ENCODE results near the gene NIPAL3. TPM values are rescaled to one million over a fixed set of nuclear protein-coding genes. Genes with fewer than 3 reads are reported as not detected.

The NIPAL3 gene
- total RNA-seq, 4 donors from 2014 or later = 22.3 to 45.7 (median 35.6) TPM

DNA sequence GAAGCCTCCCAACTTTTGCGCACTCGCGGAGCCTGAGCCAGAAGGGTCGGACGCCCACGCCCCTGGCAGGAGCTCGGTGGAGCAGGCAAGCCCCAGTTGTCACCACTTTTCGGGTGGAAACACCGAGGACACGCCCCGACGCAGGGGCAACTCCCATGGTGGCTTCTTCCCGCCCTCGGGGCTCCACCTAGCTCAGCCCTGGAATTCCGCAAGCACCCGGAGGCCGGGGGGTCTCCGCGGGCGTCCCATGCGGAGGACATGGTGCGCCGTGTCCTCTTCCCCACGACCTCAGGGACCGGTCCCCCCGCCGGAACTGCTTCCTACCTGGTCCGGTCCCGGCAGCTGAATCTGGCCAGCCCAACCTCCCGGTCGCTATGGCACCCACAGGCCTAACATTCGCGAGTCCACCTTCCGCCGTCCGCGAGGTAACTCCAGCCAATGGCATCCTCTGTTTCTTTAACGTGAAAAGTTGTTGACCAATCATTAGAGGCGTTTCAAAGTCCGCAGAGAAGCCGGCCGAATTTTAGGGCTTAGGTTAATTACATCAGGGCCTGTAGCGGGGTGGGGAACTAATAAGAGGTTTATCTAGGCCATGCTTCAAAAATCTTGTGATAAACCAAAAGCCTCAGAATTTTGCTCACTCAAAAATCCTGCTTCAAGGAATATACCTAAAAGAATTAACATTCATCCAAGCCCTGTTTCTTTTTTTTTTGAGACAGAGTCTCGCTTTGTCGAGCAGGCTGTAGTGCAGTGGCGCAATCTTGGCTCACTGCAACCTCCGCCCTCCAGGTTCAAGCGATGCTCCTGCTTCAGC, 2.0 kb upstream of the NIPAL3 start, which contains the start of gene STPG1:
Gene STPG1 (minus strand): TSS at position 433 of the 814 bp plus-strand sequence. CDS start 12,394 bp downstream, outside the sequence.
- WGBS, 2 donors (ENCODE audit: low coverage in 1 of 2) = 28 to 42% methylated on average over 6 to 8 of the region's 48 CpGs
- TF ChIP-seq EP300 (IDR thresholded peaks at IDR 0.05) = no peak
- TF ChIP-seq POLR2AphosphoS5 (IDR thresholded peaks at IDR 0.05) = peak; percentile 8
- TF ChIP-seq, protein P1, sequence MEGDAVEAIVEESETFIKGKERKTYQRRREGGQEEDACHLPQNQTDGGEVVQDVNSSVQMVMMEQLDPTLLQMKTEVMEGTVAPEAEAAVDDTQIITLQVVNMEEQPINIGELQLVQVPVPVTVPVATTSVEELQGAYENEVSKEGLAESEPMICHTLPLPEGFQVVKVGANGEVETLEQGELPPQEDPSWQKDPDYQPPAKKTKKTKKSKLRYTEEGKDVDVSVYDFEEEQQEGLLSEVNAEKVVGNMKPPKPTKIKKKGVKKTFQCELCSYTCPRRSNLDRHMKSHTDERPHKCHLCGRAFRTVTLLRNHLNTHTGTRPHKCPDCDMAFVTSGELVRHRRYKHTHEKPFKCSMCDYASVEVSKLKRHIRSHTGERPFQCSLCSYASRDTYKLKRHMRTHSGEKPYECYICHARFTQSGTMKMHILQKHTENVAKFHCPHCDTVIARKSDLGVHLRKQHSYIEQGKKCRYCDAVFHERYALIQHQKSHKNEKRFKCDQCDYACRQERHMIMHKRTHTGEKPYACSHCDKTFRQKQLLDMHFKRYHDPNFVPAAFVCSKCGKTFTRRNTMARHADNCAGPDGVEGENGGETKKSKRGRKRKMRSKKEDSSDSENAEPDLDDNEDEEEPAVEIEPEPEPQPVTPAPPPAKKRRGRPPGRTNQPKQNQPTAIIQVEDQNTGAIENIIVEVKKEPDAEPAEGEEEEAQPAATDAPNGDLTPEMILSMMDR (IDR thresholded peaks at IDR 0.05) = peak in 1 of 4 experiments; percentile 8
- TF ChIP-seq POLR2A (IDR thresholded peaks at IDR 0.05) = peak in 1 of 2 donors; percentile 26

DNA sequence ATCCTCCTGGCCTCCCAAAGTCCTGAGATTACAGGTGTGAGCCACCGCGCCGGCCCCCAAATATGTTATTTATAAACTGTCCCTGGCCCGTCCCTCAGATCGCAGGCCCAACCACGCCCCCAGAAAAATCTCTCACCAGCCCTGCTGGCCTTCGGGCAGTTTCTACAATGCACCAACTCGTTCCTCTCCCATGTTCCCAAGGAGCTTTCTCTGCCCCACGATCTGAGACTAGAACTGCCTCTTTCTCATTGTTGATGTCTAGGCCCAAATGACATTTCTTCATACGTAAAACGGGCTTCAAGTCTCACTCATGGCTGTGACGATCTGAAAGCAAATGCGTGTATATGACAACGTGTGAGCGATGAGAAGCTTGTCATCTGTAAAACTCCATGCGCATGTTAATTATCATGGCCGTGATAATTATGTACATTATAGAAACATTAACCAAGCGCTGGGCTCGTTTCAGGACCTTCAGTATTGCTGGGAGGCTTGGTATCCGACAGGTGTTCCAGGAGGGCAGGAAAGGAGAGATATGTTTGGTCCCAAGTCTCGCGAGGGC, 748 bp upstream of the NIPAL3 start:
- peaks cover 0 to 8% of the 10 kb centered on the region in 2 donors for H3K36me3 ChIP-seq
- ATAC-seq = no peak
- H3K4me1 ChIP-seq = peaks cover 0 to 34% (median 10%) of the 10 kb centered on the region in 3 donors
- H3K4me3 ChIP-seq = peak overlapping the region in 1 of 2 donors; percentile 69
- no peaks in the 10 kb centered on the region for H3K9me3 ChIP-seq
- WGBS, 2 donors (ENCODE audit: low coverage in 1 of 2) = 60 to 70% methylated on average over 1 to 22 of the region's 22 CpGs
- no peak for TF ChIP-seq POLR2A (IDR thresholded peaks at IDR 0.05)
- no peak for TF ChIP-seq EP300 (IDR thresholded peaks at IDR 0.05)
- peak overlapping the region in 3 of 4 donors; percentile 14 to 72 (median 58) for H3K27ac ChIP-seq
- no peaks in the 10 kb centered on the region for H3K27me3 ChIP-seq

More for the DNA sequence above, 2.0 kb upstream of the NIPAL3 start, which contains the start of gene STPG1:
- no peaks in the 10 kb centered on the region for H3K9me3 ChIP-seq
- H3K27me3 ChIP-seq = no peaks in the 10 kb centered on the region
- peak within 1 kb of the TSS in 3 of 4 donors; percentile 53 to 81 (median 64) for H3K27ac ChIP-seq
- ATAC-seq = peak; percentile 77
- H3K36me3 ChIP-seq = no peaks in the 10 kb centered on the region
- H3K4me1 ChIP-seq = peaks cover 0 to 34% (median 10%) of the 10 kb centered on the region in 3 donors
- peak within 1 kb of the TSS; percentile 42 to 69 for H3K4me3 ChIP-seq

DNA sequence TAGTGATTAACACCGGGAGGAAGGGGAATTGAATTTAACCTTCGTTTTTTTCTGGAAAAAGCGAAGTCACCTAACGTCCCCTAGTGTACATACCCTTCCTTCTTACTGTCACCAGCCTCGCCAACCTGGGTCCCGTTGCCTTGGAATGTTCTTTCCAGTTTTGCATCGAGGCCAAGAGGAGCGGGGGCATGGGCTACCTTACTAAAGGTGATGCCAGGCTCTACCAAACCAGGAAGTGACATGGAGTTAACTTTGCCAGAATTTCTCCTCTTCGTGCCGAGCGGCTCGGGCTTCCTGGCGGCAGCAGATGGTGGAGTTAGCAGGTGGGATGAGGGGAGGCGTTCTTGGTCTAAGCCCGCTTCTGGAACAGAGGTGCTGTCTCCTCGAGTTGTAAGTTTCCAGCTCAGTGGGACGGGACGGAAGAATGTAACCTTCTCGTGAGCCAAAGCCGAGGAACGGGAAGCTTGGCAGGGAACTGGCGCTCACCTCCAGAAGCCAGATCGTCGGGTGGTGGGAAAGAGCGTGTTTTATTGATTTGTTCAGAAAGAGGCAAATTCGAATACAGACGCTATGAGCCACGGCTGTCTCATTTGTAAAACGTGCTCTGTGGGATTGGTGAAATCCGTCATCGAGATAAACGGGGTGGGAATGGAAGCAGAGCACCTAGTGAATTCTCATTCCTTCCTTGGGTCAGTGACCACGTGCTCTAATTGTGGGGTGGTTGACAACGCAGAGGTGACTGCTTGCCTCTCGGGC, 486 bp downstream of the NIPAL3 start:
- 2 to 3% methylated on average over 18 to 19 of the region's 35 CpGs for WGBS, 2 donors (ENCODE audit: low coverage in 1 of 2)

DNA sequence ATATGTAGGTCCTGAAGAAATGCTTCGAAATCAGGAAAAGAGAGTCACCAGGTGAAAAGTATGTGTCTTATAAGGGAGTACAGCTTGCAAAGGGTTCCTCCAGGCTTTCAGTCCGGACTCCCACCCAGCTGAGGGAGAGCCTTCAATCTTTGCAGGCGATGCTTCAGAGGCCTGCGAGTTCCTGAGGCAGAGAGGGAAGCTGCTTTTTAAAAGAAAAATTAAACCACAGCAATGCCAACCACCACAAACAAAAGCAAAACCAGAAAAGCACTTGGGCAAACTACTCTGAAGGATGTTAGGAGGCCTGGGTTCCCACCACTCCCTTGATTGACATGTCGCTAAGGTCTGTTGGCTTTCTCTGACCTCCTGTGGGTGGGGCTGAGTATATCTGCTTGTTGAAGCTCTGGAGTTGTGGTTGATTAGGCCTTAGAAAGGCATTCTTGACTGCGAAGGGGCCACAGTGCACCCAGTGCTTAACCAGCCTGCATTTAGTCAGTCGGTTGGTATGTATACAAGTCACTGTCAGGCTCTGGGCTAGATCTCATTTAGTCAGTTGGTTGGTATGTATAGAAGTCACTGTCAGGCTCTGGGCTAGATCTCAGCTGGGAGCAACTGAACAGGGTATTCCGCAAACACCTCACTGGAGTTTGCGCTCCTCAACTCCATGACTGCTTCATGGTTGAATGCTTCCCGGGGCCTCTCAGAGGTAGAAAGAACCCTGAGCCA, 1.2 kb downstream of the NIPAL3 start:
- Histone ChIP-seq H3K36me3 (peaks cover 0 to 27% of the 10 kb centered on the region in 2 donors), H3K27me3 (no peaks in the 10 kb centered on the region), H3K27ac (peak overlapping the region in 2 of 4 donors; percentile 48 to 72), H3K4me3 (peak overlapping the region; percentile 48 to 69), H3K9me3 (no peaks in the 10 kb centered on the region), H3K4me1 (peaks cover 0 to 34% (median 10%) of the 10 kb centered on the region in 3 donors)
- WGBS, 2 donors (ENCODE audit: low coverage in 1 of 2) = 61 to 67% methylated on average over 7 to 8 of the region's 10 CpGs
- no peak for TF ChIP-seq POLR2A (IDR thresholded peaks at IDR 0.05)
- TF ChIP-seq POLR2AphosphoS5 (IDR thresholded peaks at IDR 0.05) = peak; percentile 22
- ATAC-seq = no peak

More for the DNA sequence above, 486 bp downstream of the NIPAL3 start:
- Histone ChIP-seq H3K27me3 (no peaks in the 10 kb centered on the region), H3K9me3 (no peaks in the 10 kb centered on the region), H3K27ac (peak overlapping the region in 3 of 4 donors; percentile 14 to 72 (median 51)), H3K4me3 (peak overlapping the region; percentile 48 to 69), H3K4me1 (peaks cover 0 to 34% (median 10%) of the 10 kb centered on the region in 3 donors), H3K36me3 (peaks cover 0 to 20% of the 10 kb centered on the region in 2 donors)
- TF ChIP-seq POLR2AphosphoS5 (IDR thresholded peaks at IDR 0.05) (no peak), EP300 (IDR thresholded peaks at IDR 0.05) (no peak), POLR2A (IDR thresholded peaks at IDR 0.05) (no peak)
- TF ChIP-seq, protein P1 (IDR thresholded peaks at IDR 0.05) = no peak
- ATAC-seq = peak; percentile 13

DNA sequence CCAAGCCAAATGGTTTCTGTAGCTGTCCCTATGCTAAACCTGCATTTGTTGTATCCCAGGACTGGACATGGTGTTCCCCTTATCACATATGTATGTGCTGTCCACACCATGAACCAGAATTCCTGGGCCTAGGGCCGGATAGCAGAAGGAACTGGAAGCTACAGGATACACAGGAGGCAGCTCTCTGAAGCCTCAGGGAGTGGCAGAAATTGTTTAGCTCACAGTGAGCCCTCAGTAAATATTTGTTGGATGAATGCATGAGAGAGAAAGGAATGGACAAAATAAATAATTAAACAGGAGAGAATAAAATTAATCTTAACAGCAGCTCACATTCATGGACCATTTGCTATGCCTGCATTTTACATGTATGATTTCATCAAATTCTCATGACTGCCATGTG, 2.1 kb downstream of the NIPAL3 start:
- peaks cover 0 to 36% of the 10 kb centered on the region in 2 donors for H3K36me3 ChIP-seq
- no peak for TF ChIP-seq POLR2A (IDR thresholded peaks at IDR 0.05)
- no peak for TF ChIP-seq EP300 (IDR thresholded peaks at IDR 0.05)
- no peak for TF ChIP-seq POLR2AphosphoS5 (IDR thresholded peaks at IDR 0.05)
- TF ChIP-seq, protein P1 (IDR thresholded peaks at IDR 0.05) = no peak
- H3K27ac ChIP-seq = no peak overlapping the region
- H3K27me3 ChIP-seq = no peaks in the 10 kb centered on the region
- WGBS, 2 donors (ENCODE audit: low coverage in 1 of 2) = no CpG with 5 or more reads among the region's 1 CpG
- no peak for ATAC-seq
- H3K4me1 ChIP-seq = peaks cover 0 to 31% (median 10%) of the 10 kb centered on the region in 3 donors
- H3K4me3 ChIP-seq = no peak overlapping the region
- H3K9me3 ChIP-seq = no peaks in the 10 kb centered on the region

Measured in gastroesophageal sphincter (tissue), 4 donors.